ENCODE results near the gene RHEB. TPM values are rescaled to one million over a fixed set of nuclear protein-coding genes. Genes with fewer than 3 reads are reported as not detected.

Gene RHEB
- total and polyA plus RNA-seq, 2 donors (not counting 1 experiment from before 2014, with no cell fraction given) = 9.3 to 40.3 TPM

- POLR2A ChIA-PET = no interaction called here
Measured at GRCh38 chr7:151498495-151498894, 21.2 kb downstream of the RHEB start.

DNA sequence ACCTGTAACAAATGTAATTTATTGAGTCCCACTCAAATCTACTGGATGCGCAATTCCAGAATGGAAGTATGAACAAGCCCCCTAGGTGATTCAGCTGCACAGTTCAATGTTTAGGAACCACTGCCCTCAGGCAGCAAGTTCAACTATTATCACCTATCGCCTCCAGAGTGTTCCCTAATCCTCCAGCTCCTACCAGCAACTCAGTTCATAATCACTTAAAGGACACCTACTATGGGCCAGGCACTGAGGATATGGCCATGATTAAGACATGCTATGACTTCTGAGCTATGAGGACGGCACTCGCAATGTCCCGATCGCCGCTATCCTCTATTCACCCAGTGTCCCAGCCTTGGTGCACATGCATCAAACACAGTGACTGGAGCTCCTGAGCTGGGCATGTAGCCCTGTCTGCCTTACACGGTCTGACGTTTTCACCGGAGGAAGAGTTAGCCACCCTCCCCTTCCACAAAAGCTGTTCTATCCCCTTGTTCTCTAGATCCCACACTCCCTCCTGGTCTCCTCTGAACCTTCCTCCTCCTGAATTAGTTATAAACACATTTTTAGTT, 22.3 kb downstream of the RHEB start:
- Histone ChIP-seq H3K4me1 (ENCODE audit: control insufficient read depth in 2 of 2, insufficient read depth in 2 of 2, low read length in 2 of 2) (no peaks in the 10 kb centered on the region), H3K4me2 (replicated peaks; ENCODE audit: low read depth, low read length, poor library complexity, severe bottlenecking) (no peak overlapping the region), H3K36me3 (replicated peaks in 1 of 2; ENCODE audit: control extremely low read depth in 1 of 2, control insufficient read depth in 1 of 2, extremely low read depth in 1 of 2, insufficient read depth in 2 of 2, low read length in 1 of 2) (peaks cover 0 to 5% of the 10 kb centered on the region in 2 experiments), H3K4me3 (ENCODE audit: control extremely low read depth in 1 of 5, extremely low read depth in 1 of 5, insufficient read depth in 1 of 5, low read depth in 2 of 5, low read length in 4 of 5) (no peak overlapping the region), H4K20me1 (ENCODE audit: control insufficient read depth, insufficient read depth, low read length, poor library complexity, severe bottlenecking) (peaks cover 92% of the 10 kb centered on the region), H3K9ac (ENCODE audit: low read length) (no peak overlapping the region), H3K79me2 (ENCODE audit: control insufficient read depth, insufficient read depth, low read length) (peaks cover 97% of the 10 kb centered on the region), H2AFZ (ENCODE audit: insufficient read depth, low read depth, low read length, poor library complexity, severe bottlenecking) (no peak overlapping the region), H3K27ac (ENCODE audit: low read length in 2 of 2) (no peak overlapping the region), H3K27me3 (replicated peaks in 1 of 4; ENCODE audit: control extremely low read depth in 1 of 4, control insufficient read depth in 3 of 4, insufficient read depth in 4 of 4, low read length in 3 of 4) (no peaks in the 10 kb centered on the region), H3K9me3 (ENCODE audit: control extremely low read depth in 1 of 3, control insufficient read depth in 2 of 3, insufficient read depth in 1 of 3, low read length in 2 of 3) (no peaks in the 10 kb centered on the region)
- Mint-ChIP-seq H3K27ac (no peak overlapping the region), H3K4me1 (peaks cover 62% of the 10 kb centered on the region), H3K4me3 (no peak overlapping the region), H3K27me3 (no peaks in the 10 kb centered on the region), H3K9me3 (ENCODE audit: insufficient read depth) (no peaks in the 10 kb centered on the region)
- TF ChIP-seq, protein P1, sequence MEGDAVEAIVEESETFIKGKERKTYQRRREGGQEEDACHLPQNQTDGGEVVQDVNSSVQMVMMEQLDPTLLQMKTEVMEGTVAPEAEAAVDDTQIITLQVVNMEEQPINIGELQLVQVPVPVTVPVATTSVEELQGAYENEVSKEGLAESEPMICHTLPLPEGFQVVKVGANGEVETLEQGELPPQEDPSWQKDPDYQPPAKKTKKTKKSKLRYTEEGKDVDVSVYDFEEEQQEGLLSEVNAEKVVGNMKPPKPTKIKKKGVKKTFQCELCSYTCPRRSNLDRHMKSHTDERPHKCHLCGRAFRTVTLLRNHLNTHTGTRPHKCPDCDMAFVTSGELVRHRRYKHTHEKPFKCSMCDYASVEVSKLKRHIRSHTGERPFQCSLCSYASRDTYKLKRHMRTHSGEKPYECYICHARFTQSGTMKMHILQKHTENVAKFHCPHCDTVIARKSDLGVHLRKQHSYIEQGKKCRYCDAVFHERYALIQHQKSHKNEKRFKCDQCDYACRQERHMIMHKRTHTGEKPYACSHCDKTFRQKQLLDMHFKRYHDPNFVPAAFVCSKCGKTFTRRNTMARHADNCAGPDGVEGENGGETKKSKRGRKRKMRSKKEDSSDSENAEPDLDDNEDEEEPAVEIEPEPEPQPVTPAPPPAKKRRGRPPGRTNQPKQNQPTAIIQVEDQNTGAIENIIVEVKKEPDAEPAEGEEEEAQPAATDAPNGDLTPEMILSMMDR (IDR thresholded peaks at IDR 0.05) = no peak
- no peak for TF ChIP-seq EZH2 (IDR thresholded peaks at IDR 0.05; ENCODE audit: borderline replicate concordance, insufficient read depth, low read depth, low read length, poor library complexity, severe bottlenecking)
- ATAC-seq (ENCODE audit: low read depth) = no peak
- WGBS (ENCODE audit: insufficient coverage) = 96% methylated on average over 10 of the region's 10 CpGs
- intact Hi-C loops (cut with micrococcal nuclease) = no loop called here
- CTCF ChIA-PET = interaction anchor here (1.2 kb wide), 1 partner anchor 36 kb away, joined by 3 read pairs; no protein-coding TSS in a partner anchor
- POLR2A ChIA-PET = no interaction called here
- DNase-seq = no peak

More at GRCh38 chr7:151498495-151498894, 21.2 kb downstream of the RHEB start:
- ATAC-seq (ENCODE audit: low read depth) = no peak
- WGBS (ENCODE audit: insufficient coverage) = 94% methylated on average over 4 of the region's 5 CpGs
- Mint-ChIP-seq H3K9me3 (ENCODE audit: insufficient read depth) (no peaks in the 10 kb centered on the region), H3K4me3 (no peak overlapping the region), H3K27ac (no peak overlapping the region), H3K27me3 (no peaks in the 10 kb centered on the region), H3K4me1 (peaks cover 59% of the 10 kb centered on the region)
- Histone ChIP-seq H3K9ac (ENCODE audit: low read length) (no peak overlapping the region), H3K4me1 (ENCODE audit: control insufficient read depth in 2 of 2, insufficient read depth in 2 of 2, low read length in 2 of 2) (no peaks in the 10 kb centered on the region), H3K27ac (ENCODE audit: low read length in 2 of 2) (no peak overlapping the region), H2AFZ (ENCODE audit: insufficient read depth, low read depth, low read length, poor library complexity, severe bottlenecking) (no peak overlapping the region), H3K4me2 (replicated peaks; ENCODE audit: low read depth, low read length, poor library complexity, severe bottlenecking) (no peak overlapping the region), H3K79me2 (ENCODE audit: control insufficient read depth, insufficient read depth, low read length) (peaks cover 97% of the 10 kb centered on the region), H3K4me3 (ENCODE audit: control extremely low read depth in 1 of 5, extremely low read depth in 1 of 5, insufficient read depth in 1 of 5, low read depth in 2 of 5, low read length in 4 of 5) (no peak overlapping the region), H4K20me1 (ENCODE audit: control insufficient read depth, insufficient read depth, low read length, poor library complexity, severe bottlenecking) (peaks cover 91% of the 10 kb centered on the region), H3K27me3 (replicated peaks in 1 of 4; ENCODE audit: control extremely low read depth in 1 of 4, control insufficient read depth in 3 of 4, insufficient read depth in 4 of 4, low read length in 3 of 4) (no peaks in the 10 kb centered on the region), H3K9me3 (ENCODE audit: control extremely low read depth in 1 of 3, control insufficient read depth in 2 of 3, insufficient read depth in 1 of 3, low read length in 2 of 3) (no peaks in the 10 kb centered on the region), H3K36me3 (replicated peaks in 1 of 2; ENCODE audit: control extremely low read depth in 1 of 2, control insufficient read depth in 1 of 2, extremely low read depth in 1 of 2, insufficient read depth in 2 of 2, low read length in 1 of 2) (peaks cover 0 to 5% of the 10 kb centered on the region in 2 experiments)
- intact Hi-C loops (cut with micrococcal nuclease) = no loop called here
- TF ChIP-seq, protein P1 (IDR thresholded peaks at IDR 0.05) = no peak
- no peak for TF ChIP-seq EZH2 (IDR thresholded peaks at IDR 0.05; ENCODE audit: borderline replicate concordance, insufficient read depth, low read depth, low read length, poor library complexity, severe bottlenecking)
- no peak for DNase-seq
- CTCF ChIA-PET = interaction anchor here (0.5 kb wide), 1 partner anchor 963 kb away, joined by 4 read pairs; no protein-coding TSS in a partner anchor
